Stimulated activated effector memory CD8-positive, alpha-beta T cell treated with anti-CD3 and anti-CD28 coated beads, Interleukin-12 subunit alpha, Interleukin-12 subunit beta, amount 100 ng/mL, for 72 hours (primary cell): ENCODE results near the gene TTPAL.
"Not testable (repeated sequence)": the region's sequence is repeated elsewhere in the genome, so short reads cannot be mapped to it uniquely, and the experiment has no call there.

Experiments
- ATAC-seq: fragments of 150-1000 bp; cut with Tn5 transposase; 2 replicates; pipeline ENCODE4 v1.10.0; 2021
- DNase-seq, 2 donors: peaks; one replicate each; pipeline ENCODE4 v3.0.0; 2021 to 2022; ENCODE audit warnings: low spot score in 2 of 2
- H3K27ac Mint-ChIP-seq: one replicate; pipeline ENCODE4 v1.8.0; 2022; ENCODE audit warnings: mild to moderate bottlenecking, mixed read lengths
- H3K36me3 Mint-ChIP-seq: one replicate; pipeline ENCODE4 v1.8.0; 2022; ENCODE audit warnings: mild to moderate bottlenecking, mixed read lengths
- H3K4me1 Mint-ChIP-seq: one replicate; pipeline ENCODE4 v1.8.0; 2022; ENCODE audit warnings: mixed read lengths
- H3K4me3 Mint-ChIP-seq: one replicate; pipeline ENCODE4 v1.8.0; 2022; ENCODE audit warnings: mild to moderate bottlenecking, mixed read lengths
- H3K9me3 Mint-ChIP-seq: one replicate; pipeline ENCODE4 v1.8.0; 2022; ENCODE audit warnings: mixed read lengths

TTPAL gene

DNA sequence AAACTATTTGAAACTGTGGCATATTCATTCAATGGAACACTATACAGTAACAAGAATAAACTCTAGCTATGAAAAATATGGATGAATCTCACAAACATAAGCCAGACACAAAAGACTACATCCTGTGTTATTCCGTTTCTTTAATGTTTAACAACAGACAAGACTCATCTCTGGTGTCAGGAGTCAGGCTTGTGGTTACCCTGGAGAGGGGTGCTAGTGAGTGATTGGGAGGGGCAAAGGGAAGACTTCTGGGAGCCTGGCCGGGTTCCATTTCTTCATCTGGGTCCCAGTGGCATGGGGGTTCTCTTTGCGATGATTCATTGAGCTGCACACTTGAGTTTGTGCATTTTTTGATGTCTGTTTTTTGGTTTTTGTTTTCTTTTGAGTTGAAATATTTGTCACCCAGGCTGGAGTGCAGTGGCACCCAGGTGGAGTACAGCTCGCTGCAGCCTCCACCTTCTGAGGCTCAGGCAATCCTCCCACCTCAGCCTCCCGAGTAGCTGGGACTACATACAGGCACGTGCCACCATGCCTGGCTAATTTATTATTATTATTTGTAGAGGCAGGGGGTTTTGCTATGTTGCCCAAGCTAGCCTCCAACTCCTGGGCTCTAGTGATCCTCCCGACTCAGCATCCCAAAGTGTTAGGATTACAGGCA is 21.2 kb upstream of the TTPAL start:
- no peak for DNase-seq
- no peak for ATAC-seq
- H3K4me1 Mint-ChIP-seq, result no peaks in the 10 kb centered on the region
- no peak overlapping the region for H3K4me3 Mint-ChIP-seq
- no peak overlapping the region for H3K27ac Mint-ChIP-seq
- H3K9me3 Mint-ChIP-seq, result no peaks in the 10 kb centered on the region
- no peaks in the 10 kb centered on the region for H3K36me3 Mint-ChIP-seq

DNA sequence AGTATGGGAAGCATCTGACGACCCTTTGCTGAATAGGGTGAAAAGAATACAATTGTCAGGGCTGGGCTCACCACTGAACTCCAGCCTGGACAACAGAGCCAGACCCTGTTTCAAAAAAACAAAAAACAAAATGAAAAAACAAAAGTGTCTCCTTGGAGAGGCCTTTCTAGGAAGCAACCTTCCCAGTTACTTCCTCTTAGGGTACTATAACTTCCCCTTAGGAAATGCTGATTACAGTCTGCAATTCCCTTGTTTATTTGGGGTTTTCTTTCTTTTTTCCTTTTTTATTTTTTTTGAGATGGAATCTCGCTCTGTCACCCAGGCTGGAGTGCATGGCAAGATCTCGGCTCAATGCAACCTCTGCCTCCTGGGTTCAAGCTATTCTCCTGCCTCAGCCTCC is 20.5 kb upstream of the TTPAL start:
- no peaks in the 10 kb centered on the region for H3K9me3 Mint-ChIP-seq
- DNase-seq (no peak), ATAC-seq (no peak)
- H3K4me3 Mint-ChIP-seq, result no peak overlapping the region
- no peaks in the 10 kb centered on the region for H3K36me3 Mint-ChIP-seq
- no peak overlapping the region for H3K27ac Mint-ChIP-seq
- H3K4me1 Mint-ChIP-seq, result no peaks in the 10 kb centered on the region

DNA sequence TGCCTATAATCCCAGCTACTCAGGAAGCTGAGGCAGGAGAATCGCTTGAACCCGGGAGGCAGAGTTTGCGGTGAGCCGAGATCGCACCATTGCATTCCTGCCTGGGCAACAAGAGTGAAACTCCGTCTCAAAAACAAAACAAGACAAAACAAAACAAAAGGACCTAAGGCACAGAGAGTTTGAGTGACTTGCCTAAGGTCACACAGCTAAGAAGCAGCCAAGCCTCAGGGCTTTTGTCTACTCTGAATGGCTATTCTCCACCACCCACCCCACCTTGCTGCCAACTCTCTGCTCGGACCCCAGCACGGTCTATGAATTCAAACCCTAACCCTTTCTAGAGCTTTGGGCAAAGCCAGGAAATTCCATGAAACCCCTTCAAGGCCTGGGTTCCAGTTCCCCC is 19.1 kb upstream of the TTPAL start:
- Mint-ChIP-seq H3K9me3 (no peaks in the 10 kb centered on the region), H3K4me3 (no peak overlapping the region), H3K4me1 (no peaks in the 10 kb centered on the region), H3K27ac (no peak overlapping the region), H3K36me3 (no peaks in the 10 kb centered on the region)
- DNase-seq (no peak), ATAC-seq (no peak)

DNA sequence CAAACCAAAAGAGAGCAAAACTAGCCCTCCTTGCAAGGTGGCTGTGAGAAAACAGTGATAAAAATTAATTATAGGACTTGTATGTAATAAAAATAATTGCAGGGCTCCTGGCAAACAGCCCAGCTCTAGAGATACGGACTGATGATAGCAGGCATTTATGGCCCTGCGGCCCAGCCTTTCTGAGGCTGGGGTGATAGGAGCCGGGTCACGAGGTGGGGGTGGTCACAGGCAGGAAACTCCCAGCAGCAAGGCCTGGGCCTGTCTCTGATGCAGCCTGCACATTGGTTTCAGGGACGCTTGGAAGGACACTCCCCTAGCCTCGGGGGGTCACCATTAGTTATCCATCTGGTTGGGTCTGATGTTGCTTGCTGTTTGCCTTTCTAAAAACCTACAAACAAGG is 18.7 kb upstream of the TTPAL start:
- no peaks in the 10 kb centered on the region for H3K4me1 Mint-ChIP-seq
- H3K9me3 Mint-ChIP-seq, result no peaks in the 10 kb centered on the region
- H3K4me3 Mint-ChIP-seq, result no peak overlapping the region
- no peak overlapping the region for H3K27ac Mint-ChIP-seq
- no peaks in the 10 kb centered on the region for H3K36me3 Mint-ChIP-seq
- DNase-seq, result no peak
- no peak for ATAC-seq

DNA sequence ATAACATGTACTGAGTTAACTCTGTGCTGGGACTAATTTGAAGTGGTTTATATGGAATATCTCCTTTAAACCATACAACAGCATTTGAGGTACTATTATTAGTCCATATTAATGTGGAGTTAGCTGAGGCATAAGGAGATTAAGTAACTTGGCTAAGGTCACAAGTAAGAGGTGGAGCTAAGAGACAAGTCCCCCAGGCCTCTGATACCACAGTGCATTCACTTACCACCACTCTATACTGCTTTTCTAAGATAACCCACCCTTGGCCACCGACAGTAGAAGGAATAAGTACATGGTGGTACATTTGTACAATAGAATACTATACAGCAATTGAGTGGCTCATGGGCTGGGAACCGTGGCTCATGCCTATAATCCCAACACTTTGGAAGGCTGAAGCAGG is 16.4 kb upstream of the TTPAL start:
- Mint-ChIP-seq H3K36me3 (no peaks in the 10 kb centered on the region), H3K4me3 (no peak overlapping the region), H3K27ac (no peak overlapping the region), H3K4me1 (no peaks in the 10 kb centered on the region), H3K9me3 (no peaks in the 10 kb centered on the region)
- DNase-seq (no peak), ATAC-seq (no peak)

DNA sequence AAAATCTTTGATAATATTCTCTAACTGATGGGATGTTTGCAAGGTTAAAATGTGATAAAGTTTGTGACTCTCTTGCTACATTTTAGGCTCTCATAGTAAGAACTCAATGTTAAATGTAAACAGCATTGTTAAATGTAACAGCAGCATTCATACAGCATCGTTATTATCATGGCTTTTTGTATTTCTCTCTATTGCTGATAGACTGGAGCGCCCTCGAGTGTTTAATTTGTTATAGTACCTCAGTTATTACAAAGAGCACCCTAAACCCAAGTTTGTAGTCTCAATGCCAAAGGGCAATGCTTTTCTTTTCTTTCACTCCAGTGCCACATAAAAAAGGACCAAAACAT is 14.9 kb upstream of the TTPAL start:
- ATAC-seq, result no peak
- no peak overlapping the region for H3K4me3 Mint-ChIP-seq
- H3K27ac Mint-ChIP-seq, result no peak overlapping the region
- no peak for DNase-seq
- H3K36me3 Mint-ChIP-seq, result no peaks in the 10 kb centered on the region
- no peaks in the 10 kb centered on the region for H3K9me3 Mint-ChIP-seq
- H3K4me1 Mint-ChIP-seq, result no peaks in the 10 kb centered on the region

DNA sequence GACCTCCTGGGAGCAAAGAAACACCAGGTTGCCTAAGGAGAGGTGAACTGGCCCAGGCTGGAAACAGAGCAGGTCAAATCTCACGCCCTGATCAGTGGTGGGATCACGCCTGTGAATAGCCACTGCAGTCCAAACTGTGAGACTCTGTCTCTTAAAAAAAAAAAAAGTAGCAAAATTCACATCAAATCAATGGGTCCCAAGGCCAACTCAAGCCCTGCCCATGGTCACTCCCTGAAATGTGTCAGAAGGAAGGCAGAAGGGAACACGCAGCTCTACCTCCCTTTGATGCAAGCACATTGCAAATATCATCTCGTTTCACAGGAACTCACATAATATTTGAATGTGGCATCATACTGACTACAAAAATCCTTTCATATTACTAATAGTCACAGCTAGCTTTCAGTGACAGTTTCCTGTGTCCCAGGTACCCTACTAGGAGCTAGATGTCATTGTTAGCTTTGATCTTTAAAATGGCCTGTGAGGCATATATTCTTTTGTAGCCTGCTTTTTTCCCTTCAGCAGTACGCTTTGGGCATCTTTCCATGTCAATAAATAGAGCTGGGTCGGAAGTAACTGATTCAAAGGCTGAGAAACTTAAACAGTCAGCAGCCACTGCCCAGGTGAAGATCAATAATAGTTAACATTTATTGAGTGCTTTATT is 14.4 kb upstream of the TTPAL start:
- no peaks in the 10 kb centered on the region for H3K4me1 Mint-ChIP-seq
- H3K9me3 Mint-ChIP-seq, result no peaks in the 10 kb centered on the region
- H3K36me3 Mint-ChIP-seq, result no peaks in the 10 kb centered on the region
- DNase-seq (no peak), ATAC-seq (no peak)
- H3K4me3 Mint-ChIP-seq, result no peak overlapping the region
- H3K27ac Mint-ChIP-seq, result no peak overlapping the region

DNA sequence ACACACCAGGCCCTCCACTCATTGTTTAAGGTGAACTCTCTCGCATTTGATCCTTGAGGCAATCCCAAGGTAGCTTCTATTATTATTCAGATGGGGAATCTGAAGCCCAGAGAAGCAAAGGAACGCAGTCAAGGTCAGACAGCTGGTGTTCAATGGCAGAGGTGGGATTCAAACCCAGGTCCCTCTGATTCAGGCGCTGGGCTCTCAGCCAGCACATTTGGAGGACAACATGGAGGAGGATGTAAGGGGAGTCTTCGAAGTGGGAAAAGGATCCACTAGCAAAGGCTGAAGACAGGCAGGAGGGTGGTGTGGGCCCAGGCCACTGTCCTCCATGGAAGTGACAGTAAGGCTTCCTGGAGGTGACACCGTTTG is 13.9 kb upstream of the TTPAL start:
- Mint-ChIP-seq H3K9me3 (no peaks in the 10 kb centered on the region), H3K27ac (no peak overlapping the region), H3K4me1 (no peaks in the 10 kb centered on the region), H3K36me3 (no peaks in the 10 kb centered on the region), H3K4me3 (no peak overlapping the region)
- ATAC-seq (no peak), DNase-seq (no peak)

DNA sequence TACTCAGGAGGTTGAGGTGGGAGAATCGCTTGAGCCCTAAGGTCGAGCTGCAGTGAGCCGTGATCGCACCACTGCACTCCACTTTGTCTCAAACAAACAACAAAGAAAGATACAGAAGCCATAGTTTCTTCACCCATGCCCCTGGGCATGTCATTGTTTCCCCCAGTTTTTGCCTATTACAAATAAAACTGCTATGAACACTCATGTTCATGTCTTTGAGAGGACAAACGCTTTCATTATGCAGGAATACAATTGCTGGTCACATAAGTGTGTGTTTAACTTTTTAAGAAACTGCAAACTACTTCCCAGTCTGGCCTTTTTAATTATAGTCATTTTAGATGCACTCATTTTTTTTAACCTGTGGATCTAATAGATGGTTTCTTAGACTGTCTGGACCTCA is 12.2 kb upstream of the TTPAL start:
- no peaks in the 10 kb centered on the region for H3K4me1 Mint-ChIP-seq

DNA sequence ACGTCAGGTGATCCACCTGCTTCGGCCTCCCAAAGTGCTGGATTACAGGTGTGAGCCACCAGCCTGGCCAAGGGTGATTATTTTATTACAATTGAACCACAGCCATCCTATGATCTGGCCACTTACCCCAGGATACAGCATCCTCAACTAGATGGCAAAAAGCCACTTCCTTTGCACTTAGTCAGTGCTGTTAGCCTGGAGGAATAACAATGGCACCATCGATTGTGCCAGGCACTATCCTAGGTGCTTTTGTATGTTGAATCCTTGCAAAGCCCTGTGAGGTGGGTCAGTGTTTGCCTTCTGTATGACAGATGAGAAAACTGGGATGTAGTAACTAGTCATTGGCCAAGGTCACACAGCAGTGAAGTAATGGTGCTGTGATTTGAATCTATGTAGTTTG is 11.2 kb upstream of the TTPAL start:
- DNase-seq (no peak), ATAC-seq (no peak)
- Mint-ChIP-seq H3K27ac (no peak overlapping the region), H3K4me3 (no peak overlapping the region), H3K9me3 (no peaks in the 10 kb centered on the region), H3K36me3 (no peaks in the 10 kb centered on the region), H3K4me1 (no peaks in the 10 kb centered on the region)

More for the DNA sequence above, 12.2 kb upstream of the TTPAL start:
- no peaks in the 10 kb centered on the region for H3K9me3 Mint-ChIP-seq
- ATAC-seq, result no peak
- H3K4me3 Mint-ChIP-seq, result no peak overlapping the region
- no peak for DNase-seq
- H3K27ac Mint-ChIP-seq, result no peak overlapping the region
- H3K36me3 Mint-ChIP-seq, result no peaks in the 10 kb centered on the region

DNA sequence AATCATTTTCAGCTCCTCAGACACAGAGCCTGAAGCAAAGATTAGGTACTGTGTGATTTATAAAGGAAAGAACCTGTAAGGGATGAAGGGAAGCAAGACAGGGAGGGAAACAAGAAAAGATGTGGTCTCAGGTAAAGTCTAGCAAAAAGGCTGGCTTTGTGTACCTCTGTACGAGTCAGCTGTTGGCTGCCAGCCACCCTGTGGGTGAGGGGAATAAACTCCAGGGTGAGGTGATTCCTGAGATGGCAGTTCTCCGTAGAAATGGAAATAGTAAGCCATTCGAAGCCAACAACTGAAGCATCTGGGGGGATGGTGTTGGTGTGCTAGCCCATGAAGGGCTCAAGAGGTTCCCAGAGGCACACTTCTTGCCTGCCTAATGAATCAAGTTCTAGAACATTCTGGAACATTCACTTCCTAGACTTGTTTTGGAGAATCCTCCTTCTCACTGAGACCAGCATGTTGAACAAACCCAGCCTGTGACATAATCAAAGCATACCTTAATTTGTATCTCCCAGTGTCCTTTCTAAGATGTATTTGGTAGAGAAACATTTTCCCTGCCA is 10.6 kb upstream of the TTPAL start:
- no peak overlapping the region for H3K4me3 Mint-ChIP-seq
- no peak overlapping the region for H3K27ac Mint-ChIP-seq
- no peaks in the 10 kb centered on the region for H3K9me3 Mint-ChIP-seq
- no peaks in the 10 kb centered on the region for H3K36me3 Mint-ChIP-seq
- DNase-seq, result no peak
- no peak for ATAC-seq
- H3K4me1 Mint-ChIP-seq, result no peaks in the 10 kb centered on the region

DNA sequence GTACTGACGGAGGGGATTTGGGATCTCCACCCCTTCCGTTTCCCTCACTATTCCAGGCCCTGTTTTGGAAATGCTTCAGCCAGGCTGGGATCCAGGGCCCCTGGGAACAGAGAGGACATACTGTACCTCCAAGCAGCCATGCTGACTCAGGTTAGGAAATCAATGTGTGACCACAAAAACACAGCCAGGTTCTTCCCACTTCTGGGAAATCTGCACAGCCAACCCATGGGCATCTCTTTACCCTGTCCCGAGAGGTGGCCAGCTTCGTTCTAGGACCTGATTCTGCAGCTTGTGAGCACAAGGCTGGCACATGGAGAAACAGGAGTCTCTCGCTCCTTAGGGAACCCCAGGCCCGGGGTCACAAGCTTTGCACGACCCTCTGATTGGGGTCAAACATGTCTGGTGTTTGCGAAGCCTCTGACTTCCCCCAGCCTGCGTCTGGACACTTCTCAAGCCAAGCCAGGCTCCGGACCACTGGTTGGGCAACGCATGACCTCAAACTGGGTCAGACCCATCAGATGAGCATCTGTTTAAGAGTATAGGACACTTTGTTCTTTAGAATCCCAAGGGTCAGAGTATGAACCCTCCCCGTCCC is 8.3 kb upstream of the TTPAL start:
- Mint-ChIP-seq H3K4me3 (no peak overlapping the region), H3K36me3 (no peaks in the 10 kb centered on the region), H3K9me3 (no peaks in the 10 kb centered on the region), H3K4me1 (no peaks in the 10 kb centered on the region), H3K27ac (no peak overlapping the region)
- ATAC-seq (no peak), DNase-seq (no peak)

DNA sequence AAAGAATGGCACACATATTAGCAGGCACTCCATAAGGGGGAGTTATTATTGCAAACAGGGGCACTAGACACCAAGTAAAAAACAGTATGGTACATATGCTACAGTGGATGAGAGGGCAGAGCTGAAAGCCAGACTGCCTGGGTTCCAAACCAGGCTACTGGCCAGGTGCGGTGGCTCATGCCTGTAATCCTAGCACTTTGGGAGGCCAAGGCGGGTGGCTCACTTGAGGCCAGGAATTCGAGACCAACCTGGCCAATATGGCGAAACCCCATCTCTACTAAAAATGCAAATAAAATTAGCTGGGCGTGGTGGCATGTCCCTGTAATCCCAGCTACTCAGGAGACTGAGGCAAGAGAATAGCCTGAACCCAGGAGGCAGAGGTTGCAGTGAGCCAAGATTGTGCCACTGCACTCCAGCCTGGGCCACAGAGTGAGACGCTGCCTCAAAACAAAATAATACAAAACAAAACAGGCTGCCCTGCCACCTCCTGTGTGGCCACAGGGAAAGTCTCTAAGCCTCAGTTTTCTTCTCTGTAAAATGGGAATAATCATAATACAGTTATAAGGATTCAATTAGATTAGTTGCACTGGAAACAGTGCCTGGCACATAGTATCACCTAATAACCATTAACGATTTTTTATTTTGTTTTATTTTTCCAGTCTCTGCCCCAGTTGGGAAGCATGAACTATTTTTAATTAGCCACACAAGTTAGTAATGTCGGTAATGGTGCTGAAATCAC is 7.5 kb upstream of the TTPAL start:
- Mint-ChIP-seq H3K9me3 (no peaks in the 10 kb centered on the region), H3K4me1 (no peaks in the 10 kb centered on the region), H3K36me3 (no peaks in the 10 kb centered on the region), H3K4me3 (no peak overlapping the region), H3K27ac (no peak overlapping the region)
- no peak for ATAC-seq
- DNase-seq, result no peak

DNA sequence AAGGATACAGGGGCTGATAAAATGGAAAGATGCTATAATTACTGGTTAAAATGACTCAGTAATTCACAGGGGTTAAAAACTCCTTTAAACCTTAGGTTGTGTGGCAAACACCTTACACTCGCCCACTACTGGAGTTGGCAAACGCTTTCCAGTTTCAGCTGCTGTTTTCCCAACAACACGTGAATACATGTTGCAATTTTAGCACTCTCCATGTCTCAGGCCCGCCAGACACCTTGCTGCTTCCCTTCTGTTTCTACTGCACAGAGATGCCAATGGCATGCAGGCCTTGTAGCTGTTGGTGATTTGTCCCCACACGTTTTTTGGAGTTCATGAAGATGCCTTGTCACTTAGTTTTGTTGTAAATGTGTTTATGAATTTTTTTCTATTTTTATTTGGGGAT is 5.3 kb upstream of the TTPAL start:
- Mint-ChIP-seq H3K4me1 (peaks cover 5% of the 10 kb centered on the region), H3K36me3 (peaks cover 4% of the 10 kb centered on the region), H3K4me3 (no peak overlapping the region), H3K27ac (no peak overlapping the region), H3K9me3 (no peaks in the 10 kb centered on the region)
- no peak for DNase-seq
- ATAC-seq, result no peak

DNA sequence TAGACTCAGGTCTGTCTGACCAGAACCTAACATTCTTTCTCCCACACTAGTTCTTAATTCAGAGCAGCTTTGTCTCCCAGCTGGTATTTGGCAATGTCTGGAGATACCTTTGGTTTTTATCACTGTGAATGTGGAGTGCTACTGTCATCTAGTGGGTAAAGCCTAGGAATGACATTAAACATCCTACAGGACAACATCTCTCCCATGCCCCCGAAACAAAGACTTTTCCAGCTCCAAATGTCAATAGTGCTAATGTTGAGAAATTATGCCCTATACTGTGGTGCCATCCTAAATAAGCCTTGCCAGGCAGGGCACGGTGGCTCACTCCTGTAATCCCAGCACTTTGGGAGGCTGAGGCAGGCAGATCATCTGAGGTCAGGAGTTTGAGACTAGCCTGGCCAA is 4.2 kb upstream of the TTPAL start:
- peaks cover 14% of the 10 kb centered on the region for H3K36me3 Mint-ChIP-seq
- H3K4me1 Mint-ChIP-seq, result peaks cover 16% of the 10 kb centered on the region
- no peaks in the 10 kb centered on the region for H3K9me3 Mint-ChIP-seq
- ATAC-seq, result no peak
- no peak overlapping the region for H3K27ac Mint-ChIP-seq
- DNase-seq, result no peak
- no peak overlapping the region for H3K4me3 Mint-ChIP-seq

DNA sequence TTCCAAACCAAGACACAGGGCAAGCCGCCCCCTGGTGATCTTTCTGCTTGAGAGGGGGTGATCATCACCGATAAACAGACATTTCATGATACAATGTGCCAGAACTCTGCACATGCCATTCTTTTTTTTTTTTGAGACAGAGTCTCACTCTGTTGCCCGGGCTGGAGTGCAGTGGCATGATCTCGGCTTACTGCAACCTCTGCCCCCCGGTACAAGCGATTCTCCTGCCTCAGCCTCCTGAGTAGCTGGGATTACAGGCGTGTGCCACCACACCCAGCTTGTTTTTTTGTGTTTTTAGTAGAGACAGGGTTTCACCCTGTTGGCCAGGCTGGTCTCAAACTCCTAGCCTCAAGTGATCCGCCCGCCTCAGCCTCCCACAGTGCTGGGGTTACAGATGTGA is 3.4 kb upstream of the TTPAL start:
- H3K27ac Mint-ChIP-seq, result not testable (repeated sequence)
- peaks cover 24% of the 10 kb centered on the region for H3K4me1 Mint-ChIP-seq

More for the DNA sequence above, 3.4 kb upstream of the TTPAL start:
- not testable (repeated sequence) for DNase-seq, H3K4me3 Mint-ChIP-seq, ATAC-seq, H3K9me3 Mint-ChIP-seq
- H3K36me3 Mint-ChIP-seq, result peaks cover 14% of the 10 kb centered on the region
